GM19397 (cell line): Measurements from ENCODE around the gene GABBR2.
"Not testable (repeated sequence)": the region's sequence is repeated elsewhere in the genome, so short reads cannot be mapped to it uniquely, and the experiment has no call there.

Source experiments
- ATAC-seq: cut with Tn5 transposase; IDR thresholded peaks from one replicate; pipeline ENCODE4 v1.9.1; 2021; ENCODE audit warnings: mild to moderate bottlenecking, moderate library complexity; ENCODE audit not compliant: unreplicated experiment

GABBR2 gene

GRCh38 chr9:98599566-98600216, 109.0 kb downstream of the GABBR2 start:
- no peak for ATAC-seq

GRCh38 chr9:98598861-98599260, 109.9 kb downstream of the GABBR2 start:
- no peak for ATAC-seq

GRCh38 chr9:98597236-98597771, 111.4 kb downstream of the GABBR2 start:
- no peak for ATAC-seq

- no peak for ATAC-seq
Observed at GRCh38 chr9:98596486-98596885, 112.2 kb downstream of the GABBR2 start.

GRCh38 chr9:98594546-98595160, 114.1 kb downstream of the GABBR2 start:
- no peak for ATAC-seq

GRCh38 chr9:98593354-98594253, 115.1 kb downstream of the GABBR2 start:
- ATAC-seq: no peak

- no peak for ATAC-seq
Observed at GRCh38 chr9:98591696-98592095, 117.0 kb downstream of the GABBR2 start.

GRCh38 chr9:98590101-98590500, 118.6 kb downstream of the GABBR2 start:
- no peak for ATAC-seq

GRCh38 chr9:98589102-98589501, 119.6 kb downstream of the GABBR2 start:
- no peak for ATAC-seq

GRCh38 chr9:98584853-98585438, 123.8 kb downstream of the GABBR2 start:
- ATAC-seq: not testable (repeated sequence)

GRCh38 chr9:98584059-98584458, 124.7 kb downstream of the GABBR2 start:
- ATAC-seq: no peak

- no peak for ATAC-seq
Observed at GRCh38 chr9:98583417-98583816, 125.3 kb downstream of the GABBR2 start.

- no peak for ATAC-seq
Observed at GRCh38 chr9:98580956-98581355, 127.8 kb downstream of the GABBR2 start.

- no peak for ATAC-seq
Observed at GRCh38 chr9:98579700-98580099, 129.0 kb downstream of the GABBR2 start.

GRCh38 chr9:98577446-98577845, 131.3 kb downstream of the GABBR2 start:
- no peak for ATAC-seq

GRCh38 chr9:98576859-98577258, 131.9 kb downstream of the GABBR2 start:
- ATAC-seq: no peak

GRCh38 chr9:98576354-98576753, 132.4 kb downstream of the GABBR2 start:
- no peak for ATAC-seq

- peak; percentile 82 for ATAC-seq
Observed at GRCh38 chr9:98575379-98576346, 133.1 kb downstream of the GABBR2 start.

GRCh38 chr9:98573749-98574278, 134.9 kb downstream of the GABBR2 start:
- no peak for ATAC-seq

- no peak for ATAC-seq
Observed at GRCh38 chr9:98572796-98573195, 135.9 kb downstream of the GABBR2 start.
